Lower lobe of right lung (tissue), 2 donors: ENCODE data around the gene MANF. TPM values are rescaled to one million over a fixed set of nuclear protein-coding genes. Genes with fewer than 3 reads are reported as not detected.

Experiments used
- ATAC-seq, 2 donors: fragments of 200-7000 bp; cut with Tn5 transposase; one replicate each; pipeline ENCODE4 v1.9.1; 2020 to 2022; ENCODE audit warnings: mild to moderate bottlenecking in 2 of 2, moderate library complexity in 2 of 2
- DNase-seq: peaks from one replicate; pipeline ENCODE4 v3.0.0-alpha.2; 2020
- H3K27ac ChIP-seq: fragments of 200-600 bp; one replicate; pipeline ENCODE4 v1.8.0; 2022
- H3K27me3 ChIP-seq: fragments of 200-600 bp; one replicate; pipeline ENCODE4 v1.8.0; 2022; ENCODE audit warnings: low read depth
- H3K36me3 ChIP-seq: fragments of 200-600 bp; one replicate; pipeline ENCODE4 v1.8.0; 2022; ENCODE audit warnings: mild to moderate bottlenecking
- H3K4me1 ChIP-seq: fragments of 200-600 bp; one replicate; pipeline ENCODE4 v1.8.0; 2022
- H3K4me3 ChIP-seq: fragments of 200-600 bp; one replicate; pipeline ENCODE4 v1.8.0; 2022; ENCODE audit warnings: mild to moderate bottlenecking
- H3K9me3 ChIP-seq: fragments of 200-600 bp; one replicate; pipeline ENCODE4 v1.8.0; 2022
- CTCF ChIP-seq: fragments of 200-600 bp; IDR thresholded peaks from one replicate; pipeline ENCODE4 v1.8.0; 2022; ENCODE audit warnings: antibody characterized with exemption, mild to moderate bottlenecking
- intact Hi-C: fragments of 100-400 bp; cut with DNase I; formaldehyde crosslinking; loops from one replicate; pipeline ENCODE4 v1.11.0; 2022
- total RNA-seq: library from RNA; stranded (reverse); fragmentation: NEBNext Ultra II Directional; extraction: Animal tissue kit (Norgen Biotek cat#: 25700); gene quantifications from one replicate; pipeline ENCODE4 v1.2.1, GENCODE V29; 2021
- donor health status: DM: no; HTN: yes; CAD: no; lungs with severe emphysema.

Gene MANF
- total RNA-seq, 1 donor from 2014 or later: 59.8 TPM

- peaks cover 10% of the 10 kb centered on the region for H3K4me1 ChIP-seq
Observed at GRCh38 chr3:51340013-51340829, 44.9 kb upstream of the MANF start.

GRCh38 chr3:51340989-51341636, 44.0 kb upstream of the MANF start:
- no peak for ATAC-seq
- Histone ChIP-seq H3K36me3 (no peaks in the 10 kb centered on the region), H3K9me3 (no peaks in the 10 kb centered on the region), H3K4me1 (peaks cover 10% of the 10 kb centered on the region), H3K4me3 (no peak overlapping the region), H3K27ac (peak overlapping the region; percentile 48), H3K27me3 (no peaks in the 10 kb centered on the region)
- TF ChIP-seq CTCF: no peak
- no peak for DNase-seq
- intact Hi-C loops: no loop called here

More at GRCh38 chr3:51340013-51340829, 44.9 kb upstream of the MANF start:
- DNase-seq (no peak), ATAC-seq (peak; percentile 73 to 80)
- no peak for TF ChIP-seq CTCF
- no peaks in the 10 kb centered on the region for H3K36me3 ChIP-seq
- peak overlapping the region; percentile 48 for H3K27ac ChIP-seq
- H3K4me3 ChIP-seq: no peak overlapping the region
- intact Hi-C loops: no loop called here
- no peaks in the 10 kb centered on the region for H3K9me3 ChIP-seq
- H3K27me3 ChIP-seq: no peaks in the 10 kb centered on the region

- Histone ChIP-seq H3K27me3 (no peaks in the 10 kb centered on the region), H3K4me1 (peaks cover 10% of the 10 kb centered on the region), H3K27ac (no peak overlapping the region), H3K4me3 (no peak overlapping the region), H3K36me3 (no peaks in the 10 kb centered on the region), H3K9me3 (no peaks in the 10 kb centered on the region)
- peak in 1 of 2 donors; percentile 41 for ATAC-seq
- DNase-seq: no peak
- TF ChIP-seq CTCF: no peak
- intact Hi-C loops: no loop called here
Observed at GRCh38 chr3:51343918-51344687, 41.0 kb upstream of the MANF start.

GRCh38 chr3:51350751-51351150, 34.3 kb upstream of the MANF start:
- ATAC-seq (no peak), DNase-seq (no peak)
- Histone ChIP-seq H3K36me3 (no peaks in the 10 kb centered on the region), H3K9me3 (no peaks in the 10 kb centered on the region), H3K27ac (no peak overlapping the region), H3K27me3 (no peaks in the 10 kb centered on the region), H3K4me3 (no peak overlapping the region), H3K4me1 (no peaks in the 10 kb centered on the region)
- no peak for TF ChIP-seq CTCF
- intact Hi-C loops: no loop called here

- no peaks in the 10 kb centered on the region for H3K4me1 ChIP-seq
- intact Hi-C loops: no loop called here
- H3K27me3 ChIP-seq: no peaks in the 10 kb centered on the region
- H3K4me3 ChIP-seq: no peak overlapping the region
- no peak for DNase-seq
- no peaks in the 10 kb centered on the region for H3K9me3 ChIP-seq
- H3K27ac ChIP-seq: no peak overlapping the region
- TF ChIP-seq CTCF: no peak
- no peaks in the 10 kb centered on the region for H3K36me3 ChIP-seq
- no peak for ATAC-seq
Observed at GRCh38 chr3:51353131-51353530, 32.0 kb upstream of the MANF start.
